SK-N-SH (cell line): ENCODE results near the gene MPV17. TPM values are rescaled to one million over a fixed set of nuclear protein-coding genes. Genes with fewer than 3 reads are reported as not detected.

Experiments
- CTCF ChIA-PET: fragments of 300-600, 350-600 bp; formaldehyde crosslinking; extraction: SDS; loops from one replicate; lab custom pipeline; 2021; lab: Yijun Ruan, JAX
- POLR2A ChIA-PET: fragments of 350-600 bp; sonication (Branson Sonifier 250); formaldehyde crosslinking; extraction: SDS; loops from one replicate; lab custom pipeline; 2020; ENCODE audit warnings: antibody characterized with exemption, inconsistent platforms; lab: Yijun Ruan, JAX
- DNase-seq: peaks from one replicate; pipeline ENCODE4 v3.0.0; 2012
- H2AFZ ChIP-seq: fragments of 200-600 bp; sonication (generic); 2 replicates; pipeline ENCODE4 v1.8.1; 2016; ENCODE audit warnings: antibody characterized with exemption, mild to moderate bottlenecking, low read depth
- H3F3A ChIP-seq: fragments of 200-600 bp; sonication (generic); replicated peaks from 2 replicates; pipeline ENCODE3; 2016; ENCODE audit warnings: antibody characterized with exemption, mild to moderate bottlenecking; ENCODE audit not compliant: insufficient read depth
- H3K27ac ChIP-seq, 2 experiments: fragments of 200-500 bp in 1 of 2; fragments of 200-600 bp in 1 of 2; sonication (Bioruptor generic) in 1 of 2; sonication (generic), shearing (Covaris generic) in 1 of 2; 2 replicates each; pipeline versions ENCODE4 v1.5.1 to v1.6.1; 2014 to 2016; ENCODE audit warnings: low read depth in 2 of 2, inconsistent platforms in 1 of 2, low read length in 1 of 2, mild to moderate bottlenecking in 1 of 2, mixed read lengths in 1 of 2
- H3K27me3 ChIP-seq: fragments of 200-600 bp; sonication (generic), shearing (Covaris generic); 2 replicates; pipeline ENCODE4 v1.6.1; 2016; ENCODE audit warnings: mixed run types; ENCODE audit not compliant: insufficient read depth
- H3K36me3 ChIP-seq, 2 experiments: fragments of 200-500 bp in 1 of 2; fragments of 200-600 bp in 1 of 2; sonication (Bioruptor generic) in 1 of 2; sonication (generic) in 1 of 2; replicated peaks in 1 of 2; 2 replicates each; pipeline versions ENCODE3 to v1.5.1; 2014 to 2016; ENCODE audit warnings: low read length in 1 of 2, mild to moderate bottlenecking in 1 of 2; ENCODE audit not compliant: insufficient read depth in 2 of 2, control insufficient read depth in 1 of 2
- H3K4me1 ChIP-seq, 2 experiments: fragments of 200-500 bp in 1 of 2; fragments of 200-600 bp in 1 of 2; sonication (Bioruptor generic) in 1 of 2; sonication (generic), shearing (Covaris generic) in 1 of 2; 2 replicates each; pipeline versions ENCODE4 v1.5.1 to v1.6.1; 2014 to 2016; ENCODE audit warnings: low read depth in 1 of 2, low read length in 1 of 2, mixed run types in 1 of 2; ENCODE audit not compliant: insufficient read depth in 2 of 2, control insufficient read depth in 1 of 2
- H3K4me2 ChIP-seq: fragments of 200-600 bp; sonication (generic), shearing (Covaris generic); 2 replicates; pipeline ENCODE4 v1.6.1; 2017; ENCODE audit warnings: mixed run types
- H3K4me3 ChIP-seq, 2 experiments: fragments of 200-500 bp in 1 of 2; fragments of 200-600 bp in 1 of 2; sonication (Bioruptor generic) in 1 of 2; sonication (generic), shearing (Covaris generic) in 1 of 2; 2 replicates each; pipeline versions ENCODE4 v1.5.1 to v1.8.1; 2014 to 2016; ENCODE audit warnings: low read depth in 2 of 2, inconsistent platforms in 1 of 2, low read length in 1 of 2, mild to moderate bottlenecking in 1 of 2, mixed read lengths in 1 of 2, moderate library complexity in 1 of 2
- H3K79me2 ChIP-seq: fragments of 200-600 bp; sonication (generic); 2 replicates; pipeline ENCODE4 v1.8.1; 2017; ENCODE audit warnings: mild to moderate bottlenecking; ENCODE audit not compliant: insufficient read depth
- H3K9ac ChIP-seq: fragments of 200-600 bp; sonication (generic); 2 replicates; pipeline ENCODE4 v1.6.1; 2017; ENCODE audit warnings: mixed run types
- H3K9me2 ChIP-seq: fragments of 200-600 bp; sonication (generic); 2 replicates; pipeline ENCODE4 v1.6.1; 2017; ENCODE audit warnings: mixed run types
- H3K9me3 ChIP-seq: fragments of 200-600 bp; sonication (generic); 2 replicates; pipeline ENCODE4 v1.6.1; 2017; ENCODE audit warnings: mixed run types, mild to moderate bottlenecking, moderate library complexity
- H4K20me1 ChIP-seq: fragments of 200-600 bp; sonication (generic); 2 replicates; pipeline ENCODE4 v1.6.1; 2017; ENCODE audit warnings: mild to moderate bottlenecking, mixed run types; ENCODE audit not compliant: insufficient read depth
- EP300 ChIP-seq, 2 experiments: IDR thresholded peaks; 2 replicates each; pipeline versions ENCODE4 v1.4.0 to v1.6.1; 2012; ENCODE audit warnings: borderline replicate concordance in 1 of 2, low read depth in 1 of 2, low read length in 1 of 2
- EZH2phosphoT487 ChIP-seq: fragments of 200-600 bp; sonication (generic); IDR thresholded peaks from 2 replicates; pipeline ENCODE4 v1.6.1; 2017; ENCODE audit warnings: low read depth, mixed run types, mild to moderate bottlenecking, antibody characterized with exemption, moderate library complexity, borderline replicate concordance
- FOXJ3 ChIP-seq: sonication (generic); formaldehyde crosslinking; IDR thresholded peaks from 2 replicates; pipeline ENCODE4 v1.5.1; 2020; ENCODE audit warnings: mild to moderate bottlenecking, missing genetic modification reagents
- GABPA ChIP-seq: IDR thresholded peaks from 2 replicates; pipeline ENCODE4 v1.4.0; 2012; ENCODE audit warnings: low read depth, mild to moderate bottlenecking
- JUND ChIP-seq: IDR thresholded peaks from 2 replicates; pipeline ENCODE4 v1.4.0; 2012
- NRF1 ChIP-seq: IDR thresholded peaks from 2 replicates; pipeline ENCODE4 v1.6.1; 2012; ENCODE audit warnings: low read depth, mild to moderate bottlenecking, low read length
- PBX3 ChIP-seq: IDR thresholded peaks from 2 replicates; pipeline ENCODE4; 2012
- RFX5 ChIP-seq: IDR thresholded peaks from 2 replicates; pipeline ENCODE4 v1.6.1; 2012; ENCODE audit warnings: mild to moderate bottlenecking, improper control_type of control experiment, low read length
- TCF12 ChIP-seq: IDR thresholded peaks from 2 replicates; pipeline ENCODE4 v1.4.0; 2012
- TEAD4 ChIP-seq: IDR thresholded peaks from 2 replicates; pipeline ENCODE4 v1.4.0; 2012; ENCODE audit warnings: mild to moderate bottlenecking, borderline replicate concordance; ENCODE audit not compliant: insufficient read depth
- USF1 ChIP-seq: IDR thresholded peaks from 2 replicates; pipeline ENCODE4 v1.4.0; 2012; ENCODE audit warnings: low read depth, borderline replicate concordance
- USF2 ChIP-seq: fragments of 150-350 bp; IDR thresholded peaks from 2 replicates; pipeline ENCODE4 v1.6.1; 2017; ENCODE audit warnings: antibody characterized with exemption, low read length, low read depth, borderline replicate concordance
- YY1 ChIP-seq: IDR thresholded peaks from 2 replicates; pipeline ENCODE4 v1.4.0; 2012; ENCODE audit warnings: low read depth, mild to moderate bottlenecking
- whole genome bisulfite sequencing: methylation state at CpG from one replicate; pipeline ENCODE4 v1.1.6; 2017; ENCODE audit warnings: low lambda C conversion rate; 5-methylcytosine and 5-hydroxymethylcytosine counted together
- polyA plus RNA-seq, 3 experiments: library from polyadenylated mRNA; depleted of rRNA; stranded (reverse); fragments of >200 nt; gene quantifications; 2 replicates each; pipeline ENCODE4 v1.2.3, GENCODE V29; 2012
- TF ChIP-seq, protein P1 (sequence below): IDR thresholded peaks from 2 replicates; pipeline ENCODE4 v1.4.0; 2012; ENCODE audit warnings: low read depth, borderline replicate concordance
- TF ChIP-seq, protein P2 (sequence below): IDR thresholded peaks from 2 replicates; pipeline ENCODE4 v1.4.0; 2012; ENCODE audit warnings: low read depth

MPV17 gene
- polyA plus RNA-seq, 1 of the 3 experiments (the other 2 are of a cell fraction), result 255 TPM

- ChIA-PET POLR2A (interaction anchor here (2.0 kb wide), 1 partner anchor 16 kb away, joined by 7 read pairs; no protein-coding TSS in a partner anchor), CTCF (interaction anchor here (0.7 to 18.0 kb wide), 18 partner anchors 14 to 248 kb away, joined by 3 to 392 read pairs (median 26); partner anchors contain the start of genes CAD, KHK, MPV17 and PREB)
- Histone ChIP-seq H3K27ac (no peak overlapping the region), H3K4me2 (no peak overlapping the region), H3K4me3 (no peak overlapping the region), H3K27me3 (peaks cover 14% of the 10 kb centered on the region; the same call in 1 of the 2 replicates), H3K9ac (no peak overlapping the region), H2AFZ (no peak overlapping the region), H4K20me1 (no peaks in the 10 kb centered on the region), H3K9me3 (no peaks in the 10 kb centered on the region), H3F3A (no peaks in the 10 kb centered on the region), H3K9me2 (no peaks in the 10 kb centered on the region)
- DNase-seq, result no peak
- WGBS, result 82% methylated on average over 3 of the region's 3 CpGs
- TF ChIP-seq EZH2phosphoT487 (no peak), EP300 (IDR thresholded peaks at IDR 0.05; ENCODE audit: borderline replicate concordance in 1 of 2, low read depth in 1 of 2, low read length in 1 of 2) (no peak), GABPA (no peak), YY1 (no peak), FOXJ3 (no peak), JUND (no peak), RFX5 (no peak), TCF12 (no peak), PBX3 (no peak), TEAD4 (no peak), USF1 (no peak), USF2 (no peak), NRF1 (no peak)
- TF ChIP-seq, protein P1, sequence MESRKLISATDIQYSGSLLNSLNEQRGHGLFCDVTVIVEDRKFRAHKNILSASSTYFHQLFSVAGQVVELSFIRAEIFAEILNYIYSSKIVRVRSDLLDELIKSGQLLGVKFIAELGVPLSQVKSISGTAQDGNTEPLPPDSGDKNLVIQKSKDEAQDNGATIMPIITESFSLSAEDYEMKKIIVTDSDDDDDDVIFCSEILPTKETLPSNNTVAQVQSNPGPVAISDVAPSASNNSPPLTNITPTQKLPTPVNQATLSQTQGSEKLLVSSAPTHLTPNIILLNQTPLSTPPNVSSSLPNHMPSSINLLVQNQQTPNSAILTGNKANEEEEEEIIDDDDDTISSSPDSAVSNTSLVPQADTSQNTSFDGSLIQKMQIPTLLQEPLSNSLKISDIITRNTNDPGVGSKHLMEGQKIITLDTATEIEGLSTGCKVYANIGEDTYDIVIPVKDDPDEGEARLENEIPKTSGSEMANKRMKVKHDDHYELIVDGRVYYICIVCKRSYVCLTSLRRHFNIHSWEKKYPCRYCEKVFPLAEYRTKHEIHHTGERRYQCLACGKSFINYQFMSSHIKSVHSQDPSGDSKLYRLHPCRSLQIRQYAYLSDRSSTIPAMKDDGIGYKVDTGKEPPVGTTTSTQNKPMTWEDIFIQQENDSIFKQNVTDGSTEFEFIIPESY, result no peak
- TF ChIP-seq, protein P2, sequence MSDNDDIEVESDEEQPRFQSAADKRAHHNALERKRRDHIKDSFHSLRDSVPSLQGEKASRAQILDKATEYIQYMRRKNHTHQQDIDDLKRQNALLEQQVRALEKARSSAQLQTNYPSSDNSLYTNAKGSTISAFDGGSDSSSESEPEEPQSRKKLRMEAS, result no peak
- TF ChIP-seq, all 33 proteins: peak for 0
- Histone ChIP-seq H3K4me1 (peaks cover 0 to 23% of the 10 kb centered on the region in 2 experiments; a peak in 3 of 4 replicates), H3K36me3 (no peaks in the 10 kb centered on the region), H3K79me2 (no peaks in the 10 kb centered on the region)
Measured at GRCh38 chr2:27281442-27281841, 41.5 kb downstream of the MPV17 start.
